T-helper 2 cell treated with Interferon-gamma antibody and Interleukin-4, amounts not matched to agents 100 ng/mL and 5 ng/mL, for 36 hours (primary cell): ENCODE measurements around the gene CCDC136. TPM values are rescaled to one million over a fixed set of nuclear protein-coding genes. Genes with fewer than 3 reads are reported as not detected.

Experiments
- intact Hi-C: fragments of 100-400 bp; cut with micrococcal nuclease; formaldehyde crosslinking; loops from one replicate; pipeline ENCODE4 v1.15.1; 2023
- total RNA-seq: library from RNA; stranded (reverse); gene quantifications from 2 replicates; pipeline ENCODE4 v1.2.3, GENCODE V29; 2022

The CCDC136 gene
- 11.3 and 13.5 TPM in 2 replicates for total RNA-seq

DNA sequence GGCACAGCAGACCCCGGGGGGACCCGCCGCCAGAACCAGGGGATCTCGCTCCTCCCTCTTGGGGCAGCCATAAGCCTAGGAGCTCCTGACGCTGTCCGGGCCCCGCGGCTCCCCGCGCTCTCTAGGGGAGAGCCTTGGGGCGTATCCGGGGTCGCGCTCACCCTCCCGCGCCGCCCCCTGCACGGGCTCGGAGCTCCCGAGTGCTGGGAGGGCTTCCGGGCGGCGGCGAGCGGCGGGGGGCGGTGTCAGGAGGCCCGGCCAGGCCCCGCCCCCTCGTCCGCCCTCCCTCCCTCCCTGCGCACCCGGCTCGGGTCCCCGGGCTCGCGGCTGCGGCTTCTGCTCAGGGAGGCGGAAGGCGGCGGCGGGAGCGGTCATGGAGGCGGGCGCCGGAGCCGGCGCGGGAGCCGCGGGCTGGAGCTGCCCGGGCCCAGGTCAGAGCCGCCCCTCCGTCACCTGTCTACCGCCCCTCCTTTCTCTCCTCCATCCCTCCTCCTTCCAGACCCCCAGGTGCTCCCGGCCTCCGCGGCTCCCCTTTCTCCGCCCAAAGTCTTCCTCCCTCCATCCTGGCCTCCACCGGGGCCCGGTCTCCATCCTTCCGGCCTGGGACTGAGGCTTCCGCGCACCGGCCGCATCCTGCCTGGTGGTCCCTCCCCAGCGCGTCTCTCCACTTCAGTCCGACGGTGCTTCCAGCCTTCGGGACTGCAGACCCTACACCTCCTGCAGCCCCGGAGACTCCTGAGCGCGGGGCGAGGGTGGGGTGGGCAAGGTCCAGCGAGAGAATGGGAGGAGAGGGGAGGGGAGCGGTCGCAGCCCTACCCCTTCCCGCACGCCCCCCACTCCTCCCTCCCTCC lies at the start of gene CCDC136:
Gene CCDC136 (plus strand): TSS at position 848 of the 851 bp plus-strand sequence. CDS start 444 bp downstream, outside the sequence.
- intact Hi-C loops, result loop anchor here (1.0 to 10.0 kb wide), 3 partner anchors 52 to 1653 kb away; partner anchors contain the start of genes ATP6V1F, CALU and CEP41

DNA sequence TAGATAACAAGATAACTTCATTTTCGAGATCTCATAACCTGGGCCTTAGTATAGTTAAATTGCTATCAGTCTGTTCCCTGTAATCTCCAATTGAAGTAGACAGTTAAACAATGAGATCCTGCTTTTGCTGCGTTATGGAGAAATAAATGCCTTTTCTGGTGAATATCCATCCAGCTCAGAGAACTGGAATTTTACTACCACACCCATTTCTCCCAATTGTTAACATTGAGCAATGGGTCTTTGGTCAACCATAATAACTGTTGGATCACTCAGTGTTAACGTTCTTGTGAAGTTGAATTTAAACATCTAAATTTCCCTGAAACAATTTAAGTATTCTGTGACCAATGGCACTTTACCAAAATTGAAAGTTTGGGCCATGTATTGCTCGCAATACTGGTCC lies 49.6 kb upstream of the CCDC136 start:
- intact Hi-C loops, result no loop called here

DNA sequence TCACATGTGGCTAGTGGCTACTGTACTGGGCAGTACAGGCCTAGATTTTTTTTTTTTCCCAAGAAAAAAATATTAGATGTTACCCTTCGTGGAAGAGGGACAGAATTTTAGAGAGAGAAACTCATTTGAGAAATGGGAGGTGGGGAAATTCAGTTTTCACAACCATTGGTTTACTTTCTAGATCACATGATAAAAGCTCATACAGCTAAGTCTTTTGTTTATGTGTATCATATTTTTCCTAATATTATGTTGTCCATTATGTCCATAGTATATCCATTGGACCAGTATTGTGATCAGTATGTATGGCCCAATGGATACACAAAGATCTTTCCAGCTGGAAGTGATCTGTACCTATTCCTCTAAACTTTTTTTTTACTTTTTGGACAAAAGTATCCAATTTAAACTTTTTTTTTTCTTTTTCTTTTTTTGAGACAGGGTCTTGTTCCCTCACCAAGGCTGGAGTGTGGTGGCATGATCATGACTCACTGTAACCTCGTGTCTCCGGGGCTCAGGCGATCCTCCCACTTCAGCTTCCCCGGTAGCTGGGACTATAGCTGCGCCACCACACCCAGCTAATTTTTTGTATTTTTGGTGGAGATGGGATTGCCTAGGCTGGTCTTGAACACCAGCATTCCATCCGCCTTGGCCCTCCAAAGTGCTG lies 48.5 kb upstream of the CCDC136 start:
- intact Hi-C loops, result no loop called here

GRCh38 chr7:128744366-128744905 lies 47.3 kb upstream of the CCDC136 start:
- intact Hi-C loops, result no loop called here

DNA sequence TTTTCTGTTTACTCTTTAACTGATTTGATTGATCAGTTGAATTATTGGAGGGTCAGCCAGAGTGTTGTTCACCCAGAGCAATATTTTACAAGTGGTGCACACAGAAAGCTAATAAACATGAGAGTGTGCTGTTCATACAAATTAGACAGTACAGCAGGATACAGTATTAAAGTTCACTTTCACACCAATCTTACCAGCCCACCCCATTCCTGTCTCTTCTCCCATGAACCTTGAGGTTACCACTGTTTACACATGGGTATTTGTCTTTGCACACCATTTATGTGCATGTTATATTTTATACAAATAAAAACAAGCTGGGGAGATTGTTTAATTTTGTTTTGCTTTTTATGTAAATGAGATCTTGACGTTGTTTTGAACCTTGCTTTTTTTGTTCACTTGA lies 46.1 kb upstream of the CCDC136 start:
- intact Hi-C loops, result no loop called here

- intact Hi-C loops, result no loop called here
Observed at GRCh38 chr7:128747327-128748079, 44.3 kb upstream of the CCDC136 start.

DNA sequence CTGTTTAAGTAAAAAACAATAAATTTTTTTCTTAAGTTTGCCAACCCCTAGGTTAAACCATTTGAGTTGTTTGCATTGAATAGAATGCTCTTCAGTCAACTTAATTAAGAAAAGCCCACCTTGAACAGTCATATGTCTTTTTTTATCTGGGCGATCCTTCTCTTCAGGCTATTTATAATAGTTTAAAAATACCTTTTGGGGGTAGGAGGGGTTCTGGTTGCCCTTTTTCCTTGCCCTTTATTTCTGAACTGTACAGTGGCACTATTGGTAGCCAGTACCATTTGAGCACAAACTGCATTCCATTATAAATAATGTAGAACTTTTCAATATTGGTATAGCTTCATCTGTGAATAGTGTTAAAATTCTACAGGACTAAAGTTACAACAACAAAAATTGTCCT lies 39.5 kb upstream of the CCDC136 start:
- intact Hi-C loops, result no loop called here

- intact Hi-C loops, result no loop called here
Observed at GRCh38 chr7:128755075-128755818, 36.5 kb upstream of the CCDC136 start.

DNA sequence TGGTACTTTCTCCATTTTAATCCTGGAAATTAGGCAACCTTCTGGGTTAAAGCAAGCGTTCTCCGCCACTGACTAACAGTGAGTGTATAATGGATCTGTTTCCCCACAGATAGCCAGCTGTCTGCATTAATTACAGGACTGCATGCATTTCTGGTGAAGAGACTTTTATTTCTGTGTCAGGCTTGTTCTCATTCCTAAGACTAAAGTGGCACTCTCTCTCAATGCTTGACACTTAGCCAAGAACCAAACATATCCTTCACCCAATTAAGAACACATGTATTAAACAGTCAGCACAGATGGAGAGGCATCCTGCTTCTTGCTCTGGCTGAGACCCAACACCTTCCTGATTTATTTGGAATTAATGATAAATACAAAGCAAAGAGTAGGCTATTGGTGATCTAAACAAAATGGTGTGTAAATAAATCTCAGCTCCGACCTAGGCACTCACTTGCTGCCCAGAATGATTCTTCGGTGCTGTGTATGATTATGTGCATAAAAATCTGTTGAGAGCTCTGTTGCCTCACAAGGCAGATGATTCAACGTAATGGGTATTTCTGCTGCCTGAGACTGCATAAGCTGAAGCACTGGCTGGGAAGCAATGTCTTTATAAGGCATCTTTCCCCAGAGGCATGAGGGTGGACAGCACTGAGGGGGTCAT lies 35.8 kb upstream of the CCDC136 start:
- intact Hi-C loops, result no loop called here

DNA sequence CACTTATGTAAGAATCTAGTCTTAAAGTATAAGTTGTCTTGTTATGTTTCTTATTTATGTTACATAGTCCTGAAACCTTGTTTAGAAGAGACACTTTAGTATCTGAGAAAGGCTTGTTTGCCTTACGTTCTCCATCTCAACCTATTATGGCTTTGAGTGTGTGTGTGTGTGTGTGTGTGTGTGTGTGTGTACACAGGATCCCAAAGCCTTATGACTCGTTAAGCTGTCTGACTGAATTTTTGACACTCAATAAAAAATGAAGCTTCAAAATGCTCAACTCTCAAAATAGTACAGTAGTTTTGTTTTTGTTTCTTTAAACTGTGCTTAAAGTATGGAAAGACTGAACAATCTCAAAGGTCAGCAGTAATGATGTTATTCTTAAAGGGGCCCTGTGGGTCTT lies 34.6 kb upstream of the CCDC136 start:
- intact Hi-C loops, result no loop called here

- intact Hi-C loops, result no loop called here
Observed at GRCh38 chr7:128758553-128758952, 33.2 kb upstream of the CCDC136 start.

- intact Hi-C loops, result no loop called here
Observed at GRCh38 chr7:128759242-128759641, 32.5 kb upstream of the CCDC136 start.

DNA sequence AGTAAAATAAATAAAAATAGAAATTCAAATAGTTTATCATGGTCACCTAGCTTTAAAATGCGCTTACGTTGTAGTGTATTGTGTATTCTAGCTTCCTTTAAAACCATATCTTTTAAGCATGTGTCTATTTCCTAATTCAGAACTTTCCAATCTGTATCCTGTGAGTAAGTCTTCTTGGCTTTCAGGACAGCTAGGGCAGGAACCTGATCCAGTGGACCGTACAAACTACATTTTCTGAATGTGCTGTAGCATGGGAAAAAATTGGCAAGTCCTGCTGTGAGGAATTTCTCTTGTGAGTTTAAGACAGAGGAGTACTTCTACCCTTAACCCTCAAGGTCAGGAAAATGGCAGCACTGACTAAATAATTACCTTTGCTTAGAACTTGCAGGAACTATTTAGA lies 28.2 kb upstream of the CCDC136 start:
- intact Hi-C loops, result no loop called here

GRCh38 chr7:128767475-128768110 lies 24.2 kb upstream of the CCDC136 start:
- intact Hi-C loops, result no loop called here

GRCh38 chr7:128770233-128770632 lies 21.5 kb upstream of the CCDC136 start:
- intact Hi-C loops, result no loop called here

DNA sequence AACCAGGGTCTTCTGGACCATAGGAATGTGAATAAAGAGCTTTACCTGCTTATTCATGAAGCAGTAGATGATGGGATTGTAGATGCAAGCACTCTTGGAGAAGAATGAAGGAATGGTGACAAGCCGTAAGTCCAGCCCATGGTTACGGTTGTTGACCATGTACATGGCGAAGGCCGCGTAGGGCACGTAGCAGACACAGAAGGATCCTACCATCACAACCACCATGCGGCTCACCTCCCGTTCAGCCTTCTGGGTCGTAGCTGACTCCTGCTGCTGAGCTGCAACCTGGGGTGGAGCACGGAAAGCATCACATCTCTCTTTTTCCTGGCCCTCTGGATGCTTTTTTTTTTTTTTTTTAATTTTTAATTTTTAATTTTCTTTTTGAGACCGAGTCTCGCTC lies 18.2 kb upstream of the CCDC136 start:
- intact Hi-C loops, result no loop called here

DNA sequence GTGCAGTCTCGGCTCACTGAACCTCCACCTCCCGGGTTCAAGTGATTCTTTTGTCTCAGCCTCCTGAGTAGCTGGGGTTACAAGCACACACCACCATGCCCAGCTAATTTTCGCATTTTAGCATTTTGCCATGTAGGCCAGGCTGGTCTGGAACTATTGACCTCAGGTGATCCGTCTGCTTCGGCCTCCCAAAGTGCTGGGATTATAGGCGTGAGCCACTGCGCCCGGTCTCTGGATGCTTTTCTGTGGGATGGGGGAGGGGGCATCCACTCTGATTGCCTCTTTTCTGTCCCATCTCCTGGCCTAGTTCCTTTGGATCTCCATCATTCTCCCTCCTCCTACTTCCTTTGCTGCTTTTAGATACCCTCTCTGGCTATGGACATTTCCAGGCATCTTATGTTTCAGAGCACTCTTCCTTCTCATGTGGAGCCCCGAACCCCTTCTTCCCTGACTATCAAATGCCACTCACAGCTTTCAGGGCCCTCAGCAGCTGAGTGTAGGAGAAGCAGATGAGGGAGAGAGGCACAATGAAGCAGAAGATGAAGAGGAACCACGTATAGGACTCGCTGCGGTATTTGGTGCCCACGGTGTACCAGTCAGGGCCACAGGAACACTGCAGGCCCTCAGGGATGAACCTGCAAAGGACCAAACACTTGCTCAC lies 17.6 kb upstream of the CCDC136 start:
- intact Hi-C loops, result no loop called here

DNA sequence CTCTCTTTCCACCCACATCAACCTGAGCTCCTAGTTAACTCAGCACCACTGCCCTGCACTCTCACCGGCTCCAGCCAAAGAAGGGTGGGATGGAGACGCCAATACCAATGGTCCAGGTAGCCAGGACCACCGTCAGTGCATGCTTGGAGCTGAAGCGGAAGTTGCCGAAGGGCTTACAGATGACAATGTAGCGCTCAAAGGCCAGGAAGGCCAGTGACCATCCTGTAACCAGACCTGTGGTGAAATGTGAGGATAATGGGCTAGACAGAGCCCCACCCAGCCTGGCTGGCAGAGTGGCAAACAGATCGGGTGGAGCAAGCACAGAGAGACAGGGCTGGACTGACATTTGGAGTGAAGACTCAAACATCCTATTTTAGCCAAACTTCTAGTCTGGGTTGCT lies 16.8 kb upstream of the CCDC136 start:
- intact Hi-C loops, result no loop called here

DNA sequence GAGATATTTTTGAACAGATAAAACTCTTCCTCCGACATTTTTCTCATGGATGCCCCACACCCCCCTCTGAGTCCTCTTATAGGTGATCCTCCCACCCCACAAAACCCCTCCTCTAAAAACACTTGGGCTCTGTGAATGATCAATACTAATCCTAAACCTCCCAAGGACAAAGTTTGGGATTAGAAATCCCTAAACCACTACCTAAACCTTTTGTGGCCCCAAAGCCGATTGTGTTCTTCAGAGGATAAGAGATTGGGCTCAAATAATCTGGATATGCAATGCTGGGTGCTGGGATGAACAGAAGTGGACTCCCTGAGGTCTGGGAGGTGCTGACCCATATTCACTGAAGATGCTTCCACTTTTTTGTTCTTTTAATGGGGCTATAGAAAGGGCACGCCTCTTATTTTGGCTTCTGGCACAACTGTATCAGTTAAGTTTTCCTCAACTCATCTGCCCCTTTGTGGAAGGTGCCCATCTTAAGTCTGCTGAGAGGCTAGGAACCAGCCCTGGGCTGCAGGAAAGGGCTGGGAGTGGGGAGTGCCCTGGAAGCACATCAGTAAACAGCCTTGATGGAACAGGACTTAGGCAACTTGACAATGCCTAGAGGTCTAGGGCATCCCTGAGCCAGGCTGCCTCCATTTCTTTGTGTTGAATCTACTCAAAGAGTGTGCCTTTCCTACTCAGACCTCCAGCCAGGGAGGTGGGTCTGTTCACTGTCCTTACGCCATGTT lies 15.9 kb upstream of the CCDC136 start, which contains the start of gene OPN1SW:
Gene OPN1SW (minus strand): TSS at position 51 of the 731 bp plus-strand sequence. CDS start 13 bp downstream, at position 38.
- intact Hi-C loops, result no loop called here
